PC-9 (cell line): ENCODE data around the gene FAXDC2.

Experiments
- CTCF ChIP-seq: fragments of 200-600 bp; sonication (generic); conservative IDR thresholded peaks from 2 replicates; pipeline ENCODE4 v1.6.1; 2017; ENCODE audit warnings: mixed run types, antibody characterized with exemption, mild to moderate bottlenecking, moderate library complexity
- EZH2 ChIP-seq: fragments of 200-600 bp; sonication (generic); IDR thresholded peaks from 2 replicates; pipeline ENCODE4 v1.8.0; 2017; ENCODE audit warnings: antibody characterized with exemption, low read depth

- no peak for TF ChIP-seq CTCF
- TF ChIP-seq EZH2: no peak
Measured at GRCh38 chr5:154866841-154867240, 16.4 kb upstream of the FAXDC2 start.
